ENCODE measurements around the gene PAPOLB.

PAPOLB gene

GRCh38 chr7:4841836-4842235, 20.0 kb downstream of the PAPOLB start:
- DNase-seq (ENCODE audit: low read depth): no peak

- DNase-seq (ENCODE audit: low read depth): no peak
Measured at GRCh38 chr7:4841007-4841784, 20.6 kb downstream of the PAPOLB start.

GRCh38 chr7:4840079-4840501, 21.7 kb downstream of the PAPOLB start:
- DNase-seq (ENCODE audit: low read depth): no peak

- no peak for DNase-seq (ENCODE audit: low read depth)
Measured at GRCh38 chr7:4838626-4839334, 23.1 kb downstream of the PAPOLB start.

- DNase-seq (ENCODE audit: low read depth): no peak
Measured at GRCh38 chr7:4837803-4838625, 23.8 kb downstream of the PAPOLB start.

- no peak for DNase-seq (ENCODE audit: low read depth)
Measured at GRCh38 chr7:4837041-4837802, 24.6 kb downstream of the PAPOLB start.

GRCh38 chr7:4836206-4836661, 25.6 kb downstream of the PAPOLB start:
- no peak for DNase-seq (ENCODE audit: low read depth)

- DNase-seq (ENCODE audit: low read depth): no peak
Measured at GRCh38 chr7:4835398-4836205, 26.2 kb downstream of the PAPOLB start.

- no peak for DNase-seq (ENCODE audit: low read depth)
Measured at GRCh38 chr7:4834601-4835397, 27.0 kb downstream of the PAPOLB start.

GRCh38 chr7:4833691-4834600, 27.9 kb downstream of the PAPOLB start:
- DNase-seq (ENCODE audit: low read depth): no peak

GRCh38 chr7:4833176-4833575, 28.7 kb downstream of the PAPOLB start:
- DNase-seq (ENCODE audit: low read depth): no peak

- DNase-seq (ENCODE audit: low read depth): no peak
Measured at GRCh38 chr7:4832711-4833110, 29.1 kb downstream of the PAPOLB start.

- no peak for DNase-seq (ENCODE audit: low read depth)
Measured at GRCh38 chr7:4831723-4832495, 29.9 kb downstream of the PAPOLB start.

GRCh38 chr7:4830176-4830575, 31.7 kb downstream of the PAPOLB start:
- DNase-seq (ENCODE audit: low read depth): peak; percentile 22

- DNase-seq (ENCODE audit: low read depth): no peak
Measured at GRCh38 chr7:4828720-4829383, 33.0 kb downstream of the PAPOLB start.

GRCh38 chr7:4825081-4825480, 36.7 kb downstream of the PAPOLB start:
- no peak for DNase-seq (ENCODE audit: low read depth)

GRCh38 chr7:4824120-4824775, 37.6 kb downstream of the PAPOLB start:
- no peak for DNase-seq (ENCODE audit: low read depth)

All from GM04504 (cell line).